ENCODE data around the gene RPLP1.

The RPLP1 gene

DNA sequence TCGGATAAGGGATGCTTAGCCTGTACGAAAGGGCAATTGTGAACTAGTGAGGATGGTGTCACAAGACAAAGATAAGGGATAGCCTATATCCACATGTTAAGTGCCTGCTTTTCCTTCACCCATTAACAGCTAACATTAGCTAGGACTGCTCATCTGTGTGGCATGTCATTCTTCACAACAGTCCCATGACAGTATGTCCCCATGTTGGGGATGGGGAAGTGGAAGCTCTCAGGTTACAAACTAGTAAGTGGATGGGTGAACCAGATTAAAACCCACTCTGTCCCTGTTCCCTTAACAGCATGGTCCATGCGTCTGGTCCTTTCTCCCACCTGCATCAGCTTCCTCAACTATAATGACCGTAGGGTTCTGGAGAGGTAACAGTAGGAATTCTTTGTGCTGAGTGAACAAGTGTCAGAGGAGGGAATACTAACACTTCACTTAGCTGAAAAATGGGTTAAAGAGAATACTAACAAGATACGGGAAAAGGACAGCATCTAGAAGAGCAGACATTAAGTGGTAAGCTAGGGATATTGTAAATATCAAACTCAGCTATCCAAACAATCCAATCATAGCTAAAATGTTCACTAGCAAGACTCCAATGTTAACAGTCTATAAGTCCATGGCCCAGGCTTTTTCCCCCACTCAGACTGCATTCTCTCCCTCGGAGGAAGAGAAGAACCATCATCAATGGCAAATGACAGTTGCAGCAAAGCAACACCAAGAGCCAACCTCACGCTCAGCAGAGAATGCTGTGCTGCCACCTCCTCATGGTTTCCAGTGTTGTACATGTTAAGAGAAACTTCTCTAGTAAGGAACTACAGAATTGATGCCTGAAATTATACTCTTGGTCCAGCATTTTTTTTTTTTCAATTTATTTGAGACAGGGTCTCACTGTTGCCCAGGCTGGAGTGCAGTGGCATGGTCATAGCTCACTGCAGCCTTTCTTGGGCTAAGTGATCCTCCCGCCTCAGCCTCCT, 5.0 kb downstream of the RPLP1 start (continued):
- TF ChIP-seq, protein P1, sequence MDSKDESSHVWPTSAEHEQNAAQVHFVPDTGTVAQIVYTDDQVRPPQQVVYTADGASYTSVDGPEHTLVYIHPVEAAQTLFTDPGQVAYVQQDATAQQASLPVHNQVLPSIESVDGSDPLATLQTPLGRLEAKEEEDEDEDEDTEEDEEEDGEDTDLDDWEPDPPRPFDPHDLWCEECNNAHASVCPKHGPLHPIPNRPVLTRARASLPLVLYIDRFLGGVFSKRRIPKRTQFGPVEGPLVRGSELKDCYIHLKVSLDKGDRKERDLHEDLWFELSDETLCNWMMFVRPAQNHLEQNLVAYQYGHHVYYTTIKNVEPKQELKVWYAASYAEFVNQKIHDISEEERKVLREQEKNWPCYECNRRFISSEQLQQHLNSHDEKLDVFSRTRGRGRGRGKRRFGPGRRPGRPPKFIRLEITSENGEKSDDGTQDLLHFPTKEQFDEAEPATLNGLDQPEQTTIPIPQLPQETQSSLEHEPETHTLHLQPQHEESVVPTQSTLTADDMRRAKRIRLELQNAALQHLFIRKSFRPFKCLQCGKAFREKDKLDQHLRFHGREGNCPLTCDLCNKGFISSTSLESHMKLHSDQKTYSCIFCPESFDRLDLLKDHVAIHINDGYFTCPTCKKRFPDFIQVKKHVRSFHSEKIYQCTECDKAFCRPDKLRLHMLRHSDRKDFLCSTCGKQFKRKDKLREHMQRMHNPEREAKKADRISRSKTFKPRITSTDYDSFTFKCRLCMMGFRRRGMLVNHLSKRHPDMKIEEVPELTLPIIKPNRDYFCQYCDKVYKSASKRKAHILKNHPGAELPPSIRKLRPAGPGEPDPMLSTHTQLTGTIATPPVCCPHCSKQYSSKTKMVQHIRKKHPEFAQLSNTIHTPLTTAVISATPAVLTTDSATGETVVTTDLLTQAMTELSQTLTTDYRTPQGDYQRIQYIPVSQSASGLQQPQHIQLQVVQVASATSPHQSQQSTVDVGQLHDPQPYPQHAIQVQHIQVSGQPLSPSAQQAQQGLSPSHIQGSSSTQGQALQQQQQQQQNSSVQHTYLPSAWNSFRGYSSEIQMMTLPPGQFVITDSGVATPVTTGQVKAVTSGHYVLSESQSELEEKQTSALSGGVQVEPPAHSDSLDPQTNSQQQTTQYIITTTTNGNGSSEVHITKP (tag by site-specific recombination; IDR thresholded peaks at IDR 0.05): 0 out of 2 replicates have a peak, but pooled peaks have one; percentile 24
- TF ChIP-seq ZNF138 (tag by site-specific recombination; IDR thresholded peaks at IDR 0.05; ENCODE audit: borderline replicate concordance) (no peak), ZFHX2 (tag by site-specific recombination; conservative IDR thresholded peaks at IDR 0.05) (no peak), ZNF514 (tag by site-specific recombination; IDR thresholded peaks at IDR 0.05) (no peak), ZNF544 (tag by site-specific recombination; IDR thresholded peaks at IDR 0.05) (no peak), ZNF10 (tag by site-specific recombination; IDR thresholded peaks at IDR 0.05) (peak; percentile 80; the same call in 1 of the 2 replicates), YY2 (tag by site-specific recombination; IDR thresholded peaks at IDR 0.05) (no peak), ZNF654 (tag by site-specific recombination; IDR thresholded peaks at IDR 0.05; ENCODE audit: low read depth) (no peak), ZNF670 (tag by site-specific recombination; IDR thresholded peaks at IDR 0.05; ENCODE audit: low read depth) (no peak), SP2 (tag by site-specific recombination; IDR thresholded peaks at IDR 0.05) (no peak), ZNF549 (tag by site-specific recombination; IDR thresholded peaks at IDR 0.05) (no peak), ZNF112 (tag by site-specific recombination; IDR thresholded peaks at IDR 0.05) (no peak), KLF10 (tag by site-specific recombination; IDR thresholded peaks at IDR 0.05) (no peak), KLF7 (tag by site-specific recombination; IDR thresholded peaks at IDR 0.05; ENCODE audit: borderline replicate concordance) (no peak), ZNF791 (tag by site-specific recombination; IDR thresholded peaks at IDR 0.05) (no peak), ZNF561 (tag by site-specific recombination; IDR thresholded peaks at IDR 0.05; ENCODE audit: borderline replicate concordance) (no peak), ZNF175 (tag by site-specific recombination; IDR thresholded peaks at IDR 0.05) (no peak), ZNF2 (tag by site-specific recombination; IDR thresholded peaks at IDR 0.05) (no peak), ZNF16 (tag by site-specific recombination; IDR thresholded peaks at IDR 0.05; ENCODE audit: low read depth) (no peak), ZNF354C (tag by site-specific recombination; IDR thresholded peaks at IDR 0.05; ENCODE audit: borderline replicate concordance, low read depth) (no peak), ZNF248 (tag by site-specific recombination; IDR thresholded peaks at IDR 0.05) (no peak), ZNF76 (tag by site-specific recombination; IDR thresholded peaks at IDR 0.05; ENCODE audit: borderline replicate concordance, low read depth) (no peak), ZNF837 (tag by site-specific recombination; IDR thresholded peaks at IDR 0.05) (no peak), ZNF664 (tag by site-specific recombination; IDR thresholded peaks at IDR 0.05) (no peak)
- TF ChIP-seq, protein P2, sequence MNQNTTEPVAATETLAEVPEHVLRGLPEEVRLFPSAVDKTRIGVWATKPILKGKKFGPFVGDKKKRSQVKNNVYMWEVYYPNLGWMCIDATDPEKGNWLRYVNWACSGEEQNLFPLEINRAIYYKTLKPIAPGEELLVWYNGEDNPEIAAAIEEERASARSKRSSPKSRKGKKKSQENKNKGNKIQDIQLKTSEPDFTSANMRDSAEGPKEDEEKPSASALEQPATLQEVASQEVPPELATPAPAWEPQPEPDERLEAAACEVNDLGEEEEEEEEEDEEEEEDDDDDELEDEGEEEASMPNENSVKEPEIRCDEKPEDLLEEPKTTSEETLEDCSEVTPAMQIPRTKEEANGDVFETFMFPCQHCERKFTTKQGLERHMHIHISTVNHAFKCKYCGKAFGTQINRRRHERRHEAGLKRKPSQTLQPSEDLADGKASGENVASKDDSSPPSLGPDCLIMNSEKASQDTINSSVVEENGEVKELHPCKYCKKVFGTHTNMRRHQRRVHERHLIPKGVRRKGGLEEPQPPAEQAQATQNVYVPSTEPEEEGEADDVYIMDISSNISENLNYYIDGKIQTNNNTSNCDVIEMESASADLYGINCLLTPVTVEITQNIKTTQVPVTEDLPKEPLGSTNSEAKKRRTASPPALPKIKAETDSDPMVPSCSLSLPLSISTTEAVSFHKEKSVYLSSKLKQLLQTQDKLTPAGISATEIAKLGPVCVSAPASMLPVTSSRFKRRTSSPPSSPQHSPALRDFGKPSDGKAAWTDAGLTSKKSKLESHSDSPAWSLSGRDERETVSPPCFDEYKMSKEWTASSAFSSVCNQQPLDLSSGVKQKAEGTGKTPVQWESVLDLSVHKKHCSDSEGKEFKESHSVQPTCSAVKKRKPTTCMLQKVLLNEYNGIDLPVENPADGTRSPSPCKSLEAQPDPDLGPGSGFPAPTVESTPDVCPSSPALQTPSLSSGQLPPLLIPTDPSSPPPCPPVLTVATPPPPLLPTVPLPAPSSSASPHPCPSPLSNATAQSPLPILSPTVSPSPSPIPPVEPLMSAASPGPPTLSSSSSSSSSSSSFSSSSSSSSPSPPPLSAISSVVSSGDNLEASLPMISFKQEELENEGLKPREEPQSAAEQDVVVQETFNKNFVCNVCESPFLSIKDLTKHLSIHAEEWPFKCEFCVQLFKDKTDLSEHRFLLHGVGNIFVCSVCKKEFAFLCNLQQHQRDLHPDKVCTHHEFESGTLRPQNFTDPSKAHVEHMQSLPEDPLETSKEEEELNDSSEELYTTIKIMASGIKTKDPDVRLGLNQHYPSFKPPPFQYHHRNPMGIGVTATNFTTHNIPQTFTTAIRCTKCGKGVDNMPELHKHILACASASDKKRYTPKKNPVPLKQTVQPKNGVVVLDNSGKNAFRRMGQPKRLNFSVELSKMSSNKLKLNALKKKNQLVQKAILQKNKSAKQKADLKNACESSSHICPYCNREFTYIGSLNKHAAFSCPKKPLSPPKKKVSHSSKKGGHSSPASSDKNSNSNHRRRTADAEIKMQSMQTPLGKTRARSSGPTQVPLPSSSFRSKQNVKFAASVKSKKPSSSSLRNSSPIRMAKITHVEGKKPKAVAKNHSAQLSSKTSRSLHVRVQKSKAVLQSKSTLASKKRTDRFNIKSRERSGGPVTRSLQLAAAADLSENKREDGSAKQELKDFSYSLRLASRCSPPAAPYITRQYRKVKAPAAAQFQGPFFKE (tag by site-specific recombination; IDR thresholded peaks at IDR 0.05; ENCODE audit: borderline replicate concordance): no peak
- TF ChIP-seq, protein P3, sequence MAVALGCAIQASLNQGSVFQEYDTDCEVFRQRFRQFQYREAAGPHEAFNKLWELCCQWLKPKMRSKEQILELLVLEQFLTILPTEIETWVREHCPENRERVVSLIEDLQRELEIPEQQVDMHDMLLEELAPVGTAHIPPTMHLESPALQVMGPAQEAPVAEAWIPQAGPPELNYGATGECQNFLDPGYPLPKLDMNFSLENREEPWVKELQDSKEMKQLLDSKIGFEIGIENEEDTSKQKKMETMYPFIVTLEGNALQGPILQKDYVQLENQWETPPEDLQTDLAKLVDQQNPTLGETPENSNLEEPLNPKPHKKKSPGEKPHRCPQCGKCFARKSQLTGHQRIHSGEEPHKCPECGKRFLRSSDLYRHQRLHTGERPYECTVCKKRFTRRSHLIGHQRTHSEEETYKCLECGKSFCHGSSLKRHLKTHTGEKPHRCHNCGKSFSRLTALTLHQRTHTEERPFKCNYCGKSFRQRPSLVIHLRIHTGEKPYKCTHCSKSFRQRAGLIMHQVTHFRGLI (tag by site-specific recombination; IDR thresholded peaks at IDR 0.05): no peak
- TF ChIP-seq, protein P4, sequence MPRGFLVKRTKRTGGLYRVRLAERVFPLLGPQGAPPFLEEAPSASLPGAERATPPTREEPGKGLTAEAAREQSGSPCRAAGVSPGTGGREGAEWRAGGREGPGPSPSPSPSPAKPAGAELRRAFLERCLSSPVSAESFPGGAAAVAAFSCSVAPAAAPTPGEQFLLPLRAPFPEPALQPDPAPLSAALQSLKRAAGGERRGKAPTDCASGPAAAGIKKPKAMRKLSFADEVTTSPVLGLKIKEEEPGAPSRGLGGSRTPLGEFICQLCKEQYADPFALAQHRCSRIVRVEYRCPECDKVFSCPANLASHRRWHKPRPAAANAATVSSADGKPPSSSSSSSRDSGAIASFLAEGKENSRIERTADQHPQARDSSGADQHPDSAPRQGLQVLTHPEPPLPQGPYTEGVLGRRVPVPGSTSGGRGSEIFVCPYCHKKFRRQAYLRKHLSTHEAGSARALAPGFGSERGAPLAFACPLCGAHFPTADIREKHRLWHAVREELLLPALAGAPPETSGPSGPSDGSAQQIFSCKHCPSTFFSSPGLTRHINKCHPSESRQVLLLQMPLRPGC (tag by site-specific recombination; IDR thresholded peaks at IDR 0.05): no peak

Data from HEK293 (cell line).